Measurements from ENCODE around the gene SCIN. TPM values are rescaled to one million over a fixed set of nuclear protein-coding genes. Genes with fewer than 3 reads are reported as not detected.

SCIN gene
- total and polyA plus RNA-seq, 9 donors = 0.27 to 0.84 (median 0.36) TPM

Other genes with a start within 250 kb of the SCIN start
- gene VWDE, start 166.9 kb upstream of the SCIN start, total RNA-seq = 1.6 TPM
- 1 to 10 TPM in 7 of 8 donors, under 1 TPM in 1; 0.79 to 5.8 (median 2.5) TPM for gene VWDE, start 166.9 kb upstream of the SCIN start, polyA plus RNA-seq (ENCODE audit: insufficient read depth in 1 of 8, insufficient read length in 8 of 8, low replicate concordance in 1 of 8)
- gene ARL4A, start 116.9 kb downstream of the SCIN start, total RNA-seq = 28.9 TPM
- gene ARL4A, start 116.9 kb downstream of the SCIN start, polyA plus RNA-seq (ENCODE audit: insufficient read depth in 1 of 8, insufficient read length in 8 of 8, low replicate concordance in 1 of 8) = 10 to 100 TPM; 18.5 to 31.0 (median 22.4) TPM

Measured in muscle of leg (tissue), 9 donors.